Ramos (cell line): ENCODE results near the gene TRAPPC12.
"Not testable (repeated sequence)": the region's sequence is repeated elsewhere in the genome, so short reads cannot be mapped to it uniquely, and the experiment has no call there.

Source experiments
- in situ Hi-C: fragments of 300-500 bp; cut with MboI; formaldehyde crosslinking; loops from one replicate; pipeline ENCODE4 v1.14.3; 2022; ENCODE audit warnings: low sequenced_read_pairs; ENCODE audit not compliant: unreplicated experiment

The TRAPPC12 gene

DNA sequence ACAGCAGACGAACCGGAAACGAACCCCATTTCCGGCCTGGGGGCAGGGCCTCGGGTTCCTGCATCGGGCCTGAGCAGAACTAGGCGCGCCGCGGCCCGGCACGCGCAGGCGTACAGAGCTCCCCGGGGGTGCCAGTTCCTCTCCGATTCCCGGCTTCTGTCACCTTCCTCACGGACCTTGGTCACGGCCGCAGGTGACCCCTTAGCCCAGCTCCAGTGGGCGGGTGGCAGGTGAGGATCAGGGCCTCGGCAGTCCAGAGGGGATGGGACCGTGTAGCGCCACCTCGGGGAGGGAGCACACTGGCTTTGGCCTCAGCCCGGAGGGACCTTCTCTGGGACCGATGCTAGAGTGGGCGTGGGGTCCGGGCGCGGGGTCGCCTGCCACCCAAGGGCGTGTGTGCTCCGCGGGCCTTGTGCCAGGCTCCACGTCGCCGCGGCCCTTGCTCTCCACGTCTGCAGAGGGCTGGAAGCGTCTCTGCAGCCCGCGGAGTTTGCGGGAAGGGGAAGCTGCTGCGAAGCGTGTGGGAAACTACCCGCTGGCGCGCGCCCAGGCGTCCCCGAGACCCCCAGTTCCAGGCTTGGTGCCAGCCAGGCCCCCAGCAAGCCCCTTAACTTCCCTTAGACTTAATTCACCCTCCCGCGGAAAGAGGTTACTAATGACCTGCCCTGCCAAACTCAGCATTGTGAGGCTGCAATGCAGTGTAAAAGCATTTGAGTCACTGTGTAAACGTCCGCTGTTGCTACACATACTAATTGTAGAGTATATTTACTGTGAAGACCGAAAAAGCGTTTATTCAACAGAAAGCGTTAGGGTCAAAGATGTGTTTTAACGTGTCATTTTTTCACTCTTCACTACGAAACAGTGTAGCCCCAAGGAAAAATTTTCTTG, at the start of gene TRAPPC12:
Gene TRAPPC12 (plus strand): TSS at position 48 of the 888 bp plus-strand sequence. CDS start 7,930 bp downstream, outside the sequence.
- in situ Hi-C loops = no loop called here

DNA sequence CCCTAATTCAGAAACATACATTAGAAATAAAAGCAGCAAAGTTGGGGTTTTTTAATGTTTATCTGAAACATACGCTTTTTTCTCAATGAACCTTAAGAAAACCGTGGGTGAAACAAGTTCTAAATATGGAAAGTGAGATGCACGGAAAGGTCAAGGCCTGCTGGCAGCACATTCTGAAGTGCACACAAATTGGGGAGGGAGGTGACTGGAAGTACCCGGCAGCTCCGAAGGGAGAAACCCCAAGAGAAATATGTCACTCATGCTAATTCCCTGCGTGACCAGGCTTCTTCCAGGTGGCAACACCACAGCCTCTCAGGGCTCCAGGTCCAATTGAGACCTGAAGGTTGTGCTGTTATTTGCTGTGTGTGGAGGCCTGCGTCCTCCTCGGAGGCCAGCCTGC, 47.4 kb upstream of the TRAPPC12 start:
- in situ Hi-C loops = no loop called here

DNA sequence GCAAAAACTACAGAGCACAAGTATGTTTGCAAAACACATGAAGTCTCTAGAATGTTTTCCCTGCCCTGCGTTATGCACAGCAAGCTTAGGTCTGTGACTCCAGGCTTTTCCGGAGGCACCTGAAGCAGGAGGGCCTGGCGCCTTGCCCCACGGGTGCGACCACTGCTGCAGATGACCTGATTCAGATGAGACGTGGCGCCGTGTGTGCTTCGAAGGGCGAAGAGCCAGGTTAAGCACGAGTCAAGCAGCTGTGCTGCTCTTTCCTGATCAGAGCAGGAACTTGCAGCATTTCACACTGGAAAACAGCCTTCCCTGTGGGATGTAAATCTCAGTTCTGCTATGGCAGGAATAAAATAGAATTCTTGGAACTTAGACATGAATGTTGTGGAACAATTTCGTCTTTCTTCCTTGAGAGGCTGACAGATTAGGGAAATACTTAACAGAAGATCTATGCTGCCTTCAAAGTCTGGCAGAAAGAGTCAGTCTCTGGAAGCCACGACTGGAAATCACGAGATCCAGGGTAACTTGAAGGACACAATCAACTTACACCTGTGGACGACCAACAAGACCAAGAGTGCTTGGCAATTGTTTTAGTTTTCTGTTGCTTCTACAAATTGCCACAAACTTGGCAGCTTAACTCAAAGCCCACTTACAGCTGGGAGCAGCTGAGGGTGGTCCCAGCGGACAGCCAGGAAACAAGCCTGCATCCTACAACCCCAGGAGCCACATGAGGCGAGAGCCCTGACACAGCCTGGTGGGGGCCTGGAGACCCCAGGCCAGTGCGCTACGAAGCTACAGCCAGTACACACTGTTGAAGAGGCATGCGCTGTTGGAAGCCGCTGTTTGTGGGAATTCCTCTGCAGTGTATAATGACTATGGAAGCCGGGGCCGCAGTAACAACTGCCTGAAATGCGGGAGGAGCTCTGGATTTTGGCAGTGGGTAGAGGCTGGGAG, 44.8 kb upstream of the TRAPPC12 start:
- in situ Hi-C loops = no loop called here

DNA sequence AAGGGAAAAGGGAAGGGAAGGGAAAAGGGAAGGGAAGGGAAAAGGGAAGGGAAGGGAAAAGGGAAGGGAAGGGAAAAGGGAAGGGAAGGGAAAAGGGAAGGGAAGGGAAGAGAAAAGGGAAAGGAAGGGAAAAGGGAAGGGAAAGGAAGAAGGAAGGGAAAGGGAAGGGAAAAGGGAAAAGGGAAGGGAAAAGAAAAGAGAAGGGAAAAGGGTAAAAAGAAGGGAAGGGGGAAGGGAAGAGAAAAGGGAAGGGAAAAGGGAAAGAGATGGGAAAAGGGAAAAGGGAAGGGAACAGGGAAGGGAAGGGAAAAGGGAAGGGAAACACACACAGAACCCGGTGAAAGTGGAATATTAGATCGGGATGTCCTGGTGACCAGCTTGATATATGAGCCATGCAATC, 42.6 kb upstream of the TRAPPC12 start:
- in situ Hi-C loops = no loop called here

DNA sequence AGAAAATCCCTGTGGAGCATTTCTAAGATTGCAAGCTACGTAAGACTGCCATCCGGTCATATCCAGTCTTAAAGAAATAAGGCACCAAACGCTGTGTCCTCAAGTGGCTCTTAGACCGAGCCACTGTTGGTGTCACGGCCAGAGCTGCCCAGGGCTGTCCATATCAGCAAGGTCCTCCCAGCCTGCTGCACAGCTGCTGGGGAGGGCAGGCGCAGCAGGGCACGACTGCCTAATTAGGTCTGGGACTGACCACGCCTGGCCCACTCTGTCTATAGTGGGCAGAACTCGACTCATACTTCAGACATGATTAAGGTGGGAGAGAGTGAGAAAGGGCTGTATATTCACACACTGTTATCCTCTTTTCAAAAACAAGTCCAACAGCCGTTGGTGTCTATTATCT, 41.2 kb upstream of the TRAPPC12 start:
- in situ Hi-C loops = no loop called here

DNA sequence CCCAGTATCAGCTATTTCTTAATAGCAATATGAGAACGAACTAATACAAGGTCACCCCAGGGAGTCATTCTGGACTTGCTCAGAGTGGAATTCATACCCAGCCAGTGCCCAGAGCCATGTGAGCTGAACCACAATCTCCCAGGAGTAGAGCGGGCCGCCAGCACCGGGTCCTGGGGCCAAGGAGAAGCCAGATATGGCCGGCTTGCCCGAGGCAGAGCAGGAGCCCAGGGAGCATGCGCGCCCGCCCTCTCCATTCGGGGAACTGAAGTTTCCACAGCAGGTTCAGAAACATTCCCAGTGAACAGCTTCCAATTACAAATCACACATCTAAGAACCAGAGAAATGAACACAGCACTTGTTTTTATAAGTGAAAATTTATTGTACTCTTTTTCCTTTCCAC, 39.4 kb upstream of the TRAPPC12 start:
- in situ Hi-C loops = no loop called here

DNA sequence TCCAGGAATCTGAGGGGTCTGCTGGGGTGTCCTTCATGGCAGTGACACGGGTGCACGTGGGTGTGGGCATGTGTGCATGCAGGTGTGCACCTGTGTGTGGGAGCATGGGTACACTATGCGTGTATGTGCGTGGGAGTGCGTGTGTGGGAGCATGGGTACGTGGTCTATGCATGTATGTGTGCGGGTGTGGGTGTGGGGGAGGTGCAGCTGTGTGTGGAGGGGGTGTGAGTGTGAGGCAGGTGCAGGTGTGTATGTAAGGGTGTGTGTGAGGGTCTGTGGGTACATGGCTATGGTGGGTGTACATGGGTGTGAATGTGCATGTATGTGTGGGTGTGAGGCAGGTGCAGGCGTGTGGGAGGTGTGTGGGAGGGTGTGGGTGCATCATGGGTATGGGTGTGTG, 38.2 kb upstream of the TRAPPC12 start:
- in situ Hi-C loops = no loop called here

DNA sequence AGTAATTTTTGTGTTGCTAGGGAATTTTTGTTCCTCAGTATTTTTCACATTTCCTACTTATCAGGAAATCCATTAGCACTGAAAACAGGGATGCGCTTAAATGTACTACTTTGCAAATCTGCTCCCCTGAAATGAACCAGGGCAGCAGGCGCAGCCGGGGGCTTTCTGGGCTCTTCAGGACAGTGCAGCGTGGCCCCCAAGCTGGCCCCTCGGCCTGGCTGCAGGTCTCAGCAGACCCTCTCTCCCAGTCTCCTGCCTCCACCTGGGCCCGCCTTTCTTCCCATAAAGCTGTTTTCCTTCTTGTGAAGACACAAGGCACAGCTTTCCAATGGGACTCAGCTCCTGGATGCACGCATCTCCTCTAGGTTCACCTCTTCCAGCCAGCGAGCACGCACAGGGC, 37.2 kb upstream of the TRAPPC12 start:
- in situ Hi-C loops = no loop called here

DNA sequence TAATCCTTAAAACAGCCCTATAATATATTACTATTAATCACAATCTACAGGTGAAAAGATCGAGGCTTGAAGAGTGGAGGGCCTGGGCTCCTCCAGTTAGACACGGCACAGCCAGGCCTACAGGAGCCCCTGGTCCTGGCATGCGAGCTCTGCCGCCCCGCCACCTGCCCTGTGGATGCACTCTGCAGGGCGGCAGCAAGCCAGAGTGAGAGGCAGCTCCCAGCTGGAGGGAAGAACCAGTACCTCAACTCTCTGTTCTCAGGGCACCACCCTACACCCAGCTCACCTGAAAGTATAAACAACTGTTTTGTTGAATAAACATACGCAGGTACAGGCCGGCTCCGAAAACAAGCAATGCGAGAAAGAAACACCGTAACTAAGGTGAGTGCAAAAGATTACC, 36.5 kb upstream of the TRAPPC12 start:
- in situ Hi-C loops = no loop called here

DNA sequence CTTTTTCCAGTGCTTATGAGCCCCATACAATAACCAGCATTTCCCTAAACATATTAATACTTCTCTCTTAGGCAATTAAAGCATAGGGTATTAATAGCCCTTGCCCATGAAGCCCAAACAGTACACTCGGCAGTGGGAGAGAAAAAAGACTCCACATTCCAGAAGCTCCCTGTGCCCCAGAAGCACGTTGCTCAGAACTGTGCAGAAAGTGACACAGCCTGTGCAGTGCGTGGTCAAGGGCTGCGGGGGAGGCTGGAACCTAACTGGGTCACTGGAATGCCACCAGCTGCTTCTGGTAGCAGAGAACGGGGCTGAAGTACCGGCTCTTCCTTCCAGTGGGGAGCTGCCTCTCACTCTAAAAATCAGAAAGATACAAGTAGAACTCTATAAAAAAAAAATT, 34.6 kb upstream of the TRAPPC12 start:
- in situ Hi-C loops = no loop called here

DNA sequence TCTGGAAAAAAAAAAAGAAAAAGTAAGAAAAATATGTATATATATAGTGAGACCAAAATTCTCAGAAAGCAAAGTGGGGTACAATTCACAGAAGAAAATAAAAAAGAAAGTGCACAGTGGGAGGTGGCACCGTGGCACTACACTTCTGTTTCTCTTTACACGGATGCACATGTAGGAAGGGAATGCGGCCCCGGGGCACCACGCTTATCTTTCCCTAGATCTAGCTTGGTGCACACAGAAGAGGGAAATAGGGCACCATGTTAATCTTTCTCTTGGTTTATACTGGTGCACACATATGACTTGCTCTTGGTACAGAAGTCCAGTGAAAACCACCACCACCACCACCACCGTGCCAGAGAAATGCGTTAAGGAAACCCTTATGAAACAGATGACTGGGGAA, 33.9 kb upstream of the TRAPPC12 start:
- in situ Hi-C loops = no loop called here

DNA sequence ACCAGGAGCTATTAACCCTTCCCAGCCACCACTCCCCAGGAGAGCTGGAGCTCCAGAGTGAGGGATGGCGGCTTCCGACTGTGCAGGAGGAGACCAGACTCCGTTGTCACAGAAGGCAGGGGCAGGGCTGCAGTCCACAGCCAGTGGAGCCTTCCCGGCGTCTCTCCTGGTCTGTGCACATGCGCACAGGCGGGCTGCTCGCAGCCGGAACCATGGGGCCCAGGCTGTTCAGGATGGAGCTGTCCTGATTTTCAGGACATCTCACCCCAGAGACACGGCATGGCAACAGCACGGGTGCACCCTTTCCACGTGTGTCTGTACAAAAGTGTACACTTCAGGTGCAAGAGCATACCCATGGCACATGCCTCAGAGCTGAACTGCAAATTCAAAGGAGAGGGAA, 30.7 kb upstream of the TRAPPC12 start:
- in situ Hi-C loops = no loop called here

DNA sequence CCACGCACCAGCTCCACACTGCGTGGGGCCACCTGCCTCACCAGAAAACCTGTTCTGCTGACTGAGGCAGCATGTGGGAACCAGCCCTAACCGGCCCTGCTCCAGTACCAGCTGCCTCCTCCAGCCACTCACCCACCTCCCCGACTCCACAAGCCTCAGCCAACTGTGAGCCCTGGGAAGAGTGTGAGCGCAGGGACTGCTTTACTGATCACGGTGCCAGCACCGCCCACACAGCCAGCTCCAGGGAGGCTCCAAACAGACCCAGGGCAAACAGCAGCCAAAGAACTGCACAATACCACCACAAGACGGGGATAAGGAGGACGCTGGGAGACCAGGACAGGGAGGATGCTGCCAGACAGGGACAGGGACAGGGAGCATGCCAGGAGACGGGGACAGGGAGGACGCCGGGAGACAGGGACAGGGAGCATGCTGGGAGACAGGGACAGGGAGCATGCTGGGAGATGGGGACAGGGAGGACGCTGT, 30.2 kb upstream of the TRAPPC12 start:
- in situ Hi-C loops = no loop called here

DNA sequence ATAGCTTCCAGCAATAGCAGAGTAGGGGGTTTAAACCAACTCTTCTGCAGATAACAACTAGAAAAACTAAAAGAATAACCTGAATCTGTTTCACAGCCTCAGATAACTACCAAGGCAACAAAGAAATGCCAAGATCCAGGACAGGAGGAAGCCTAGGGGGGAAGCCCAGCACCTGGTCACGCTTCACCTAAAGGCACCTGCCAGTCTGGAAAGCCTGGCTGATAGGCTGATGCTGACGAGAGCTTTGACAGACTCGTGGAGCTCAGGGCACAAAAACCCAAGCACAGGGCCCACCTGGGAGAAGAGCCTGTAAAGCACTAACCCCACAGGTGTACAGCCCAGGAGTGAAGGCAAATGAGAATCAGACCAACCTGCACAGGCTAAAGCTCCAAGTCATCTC, 24.5 kb upstream of the TRAPPC12 start:
- in situ Hi-C loops = no loop called here

DNA sequence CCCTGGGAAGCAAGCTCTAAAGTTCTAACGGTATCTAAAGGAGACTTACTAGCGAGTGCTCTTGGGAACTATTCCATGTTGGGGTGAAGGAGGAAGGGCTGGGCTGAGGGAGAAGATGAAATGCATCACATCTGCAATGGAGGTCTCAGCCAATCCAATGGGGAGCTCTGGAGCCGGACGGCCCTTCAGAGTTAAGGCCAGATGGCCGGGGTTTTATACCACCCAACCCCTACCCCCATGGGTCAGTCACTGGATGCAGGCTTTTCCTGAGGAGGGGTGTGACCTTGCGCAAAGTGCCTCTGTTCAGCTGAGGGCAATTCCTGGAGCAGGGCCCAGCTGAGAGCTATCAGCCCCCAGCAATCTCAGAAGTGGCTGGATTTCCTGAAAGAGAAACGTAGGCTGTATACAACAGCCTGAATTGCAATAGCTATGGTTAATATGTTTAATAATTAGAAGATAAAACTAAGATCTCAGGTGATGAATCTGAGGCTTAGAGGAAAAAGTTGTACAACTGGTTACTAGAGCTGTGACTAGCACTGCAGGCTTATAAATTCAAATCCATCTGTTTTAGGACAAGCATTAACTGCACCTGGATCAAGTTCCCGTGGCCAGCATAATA, 23.4 kb upstream of the TRAPPC12 start:
- in situ Hi-C loops = no loop called here

DNA sequence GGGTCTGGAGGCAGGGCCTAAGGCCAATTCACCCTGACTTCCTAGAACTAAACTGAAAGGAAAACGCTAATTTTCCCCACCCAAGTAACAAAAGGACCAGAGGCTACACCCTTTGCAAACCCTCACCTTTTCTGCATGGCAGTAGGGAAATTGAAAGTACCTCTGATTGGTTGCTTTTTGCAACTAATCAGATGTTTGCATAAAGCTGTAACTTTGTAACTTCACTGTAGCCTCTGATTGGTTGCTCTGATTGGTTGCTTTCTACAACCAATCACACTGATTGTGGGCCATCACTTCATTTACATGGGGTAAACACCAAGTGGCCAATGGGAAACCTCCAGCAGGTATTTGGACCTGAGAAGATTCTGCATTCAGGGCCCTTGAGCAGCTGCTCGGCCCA, 22.7 kb upstream of the TRAPPC12 start:
- in situ Hi-C loops = no loop called here

DNA sequence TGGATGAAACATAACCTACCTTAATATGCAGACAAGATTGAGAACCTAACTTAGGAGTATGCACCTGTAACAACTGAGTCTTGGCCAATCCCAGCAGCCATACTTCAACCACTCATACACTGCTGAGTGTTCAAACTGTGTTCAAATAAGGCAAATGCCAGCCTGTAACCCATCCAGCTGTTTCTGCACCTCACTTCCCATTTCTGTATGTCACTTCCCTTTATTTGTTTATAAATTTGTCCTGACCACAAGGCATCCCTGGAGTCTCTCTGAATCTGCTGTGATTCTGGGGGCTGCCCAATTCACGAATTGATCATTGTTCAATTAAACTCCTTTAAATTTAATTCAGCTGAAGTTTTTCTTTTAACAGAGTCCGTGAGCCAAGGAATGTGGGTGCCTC, 22.0 kb upstream of the TRAPPC12 start:
- in situ Hi-C loops = not testable (repeated sequence)

DNA sequence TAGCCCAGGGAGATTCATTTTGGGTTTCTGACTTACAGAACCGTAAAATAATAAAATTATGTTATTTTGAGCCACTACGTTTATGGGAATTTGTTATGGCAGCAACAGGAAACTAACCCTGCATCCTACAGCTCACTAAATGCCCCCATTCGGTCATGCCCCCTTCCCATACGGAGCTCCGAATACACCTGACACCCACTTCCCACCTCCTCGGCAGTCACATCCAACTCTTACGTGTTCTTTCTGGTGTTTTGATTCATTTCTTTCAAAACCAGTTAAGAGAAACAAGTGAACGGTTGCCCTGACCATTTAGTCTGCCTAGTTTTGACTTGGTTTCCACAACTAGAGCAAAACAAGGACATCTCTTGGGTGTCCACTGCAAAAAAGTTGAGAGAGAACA, 21.6 kb upstream of the TRAPPC12 start:
- in situ Hi-C loops = no loop called here

DNA sequence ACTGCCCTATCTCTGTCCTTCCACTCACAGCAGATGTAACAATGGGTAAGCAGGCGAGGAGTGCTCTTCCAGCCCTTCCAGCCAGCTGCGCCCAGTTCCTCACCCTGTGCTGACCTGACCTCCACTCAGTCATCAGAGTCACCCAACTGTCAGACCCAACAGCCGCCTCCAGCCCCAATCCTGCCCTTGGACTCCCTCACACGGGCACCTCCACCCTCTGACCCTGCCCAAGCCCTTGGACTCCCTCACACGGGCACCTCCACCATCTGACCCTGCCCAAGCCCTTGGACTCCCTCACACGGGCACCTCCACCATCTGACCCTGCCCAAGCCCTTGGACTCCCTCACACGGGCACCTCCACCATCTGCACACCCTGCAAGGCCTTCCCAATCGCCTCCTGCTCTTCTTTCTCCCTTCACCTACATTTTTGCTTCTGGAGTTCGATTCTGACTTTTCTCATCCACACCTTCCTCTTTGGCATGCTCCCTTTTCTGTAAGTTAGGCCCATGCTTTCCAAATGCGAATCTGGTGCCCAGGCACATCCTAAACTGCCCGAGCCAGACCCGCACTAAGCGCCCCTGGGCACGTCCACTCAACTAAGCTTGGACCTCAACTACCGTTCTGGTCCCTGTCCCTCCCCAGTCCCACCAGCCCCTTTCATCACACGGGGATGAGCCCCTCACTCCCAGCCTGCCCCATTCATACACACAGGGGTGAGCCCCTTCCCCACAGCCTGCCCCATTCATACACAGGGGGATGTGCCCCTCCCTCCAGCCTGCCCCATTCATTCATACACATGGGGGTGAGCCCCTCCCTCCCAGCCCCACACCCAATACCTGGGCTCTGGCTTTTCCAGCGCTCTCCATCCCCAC, 17.7 kb upstream of the TRAPPC12 start:
- in situ Hi-C loops = no loop called here

DNA sequence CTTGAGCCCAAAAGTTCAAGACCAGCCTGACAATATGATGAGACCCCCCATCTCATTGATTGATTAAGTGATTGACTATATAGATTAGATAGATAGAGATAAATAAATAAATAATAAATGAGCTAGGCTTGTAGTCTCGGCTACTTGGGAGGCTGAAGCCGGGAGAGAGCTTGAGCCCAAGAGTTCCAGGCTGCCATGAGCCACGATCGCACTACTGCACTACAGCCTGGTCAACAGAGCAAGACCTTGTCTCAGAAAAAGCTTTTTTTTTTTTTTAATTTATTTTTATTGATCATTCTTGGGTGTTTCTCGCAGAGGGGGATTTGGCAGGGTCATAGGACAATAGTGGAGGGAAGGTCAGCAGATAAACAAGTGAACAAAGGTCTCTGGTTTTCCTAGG, 14.3 kb upstream of the TRAPPC12 start:
- in situ Hi-C loops = no loop called here
